ENCODE results near the gene FBL.
"Not testable (repeated sequence)": the region's sequence is repeated elsewhere in the genome, so short reads cannot be mapped to it uniquely, and the experiment has no call there.

FBL gene

DNA sequence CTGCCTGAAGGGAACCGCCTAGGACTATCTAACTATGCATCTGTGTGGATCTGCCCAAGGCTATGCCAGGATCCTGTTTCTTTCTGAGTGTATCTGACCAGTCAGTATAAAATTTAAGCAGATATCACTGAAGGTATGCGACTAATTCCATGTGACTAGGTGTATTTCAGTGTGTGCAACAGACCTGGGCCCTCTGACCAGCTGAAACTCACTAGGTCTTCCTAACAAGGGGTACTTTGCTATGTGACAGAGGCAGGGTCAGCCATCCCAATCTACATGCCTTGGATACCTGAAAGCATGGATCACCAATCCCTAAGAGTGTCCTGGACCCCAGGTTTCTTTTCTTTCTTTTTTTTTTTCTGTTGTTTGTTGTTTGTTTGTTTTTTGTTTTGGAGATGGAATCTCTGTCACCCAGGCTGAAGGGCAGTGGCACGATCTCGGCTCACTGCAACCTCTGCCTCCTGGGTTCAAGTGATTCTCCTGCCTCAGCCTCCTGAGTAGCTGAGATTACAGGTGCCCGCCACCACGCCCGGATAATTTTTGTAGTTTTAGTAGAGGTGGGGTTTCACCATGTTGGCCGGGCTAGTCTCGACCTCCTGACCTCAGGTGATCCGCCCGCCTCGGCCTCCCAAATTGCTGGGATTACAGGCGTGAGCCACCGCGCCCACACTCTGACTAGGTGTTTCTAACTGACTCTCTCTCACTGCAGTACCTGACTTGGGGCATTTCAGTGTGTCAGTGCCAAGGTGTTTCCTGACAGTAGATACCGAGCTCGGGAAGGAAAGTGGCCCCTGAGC lies 44.8 kb upstream of the FBL start:
- Histone ChIP-seq H2AFZ (ENCODE audit: low read length) (no peak overlapping the region), H3K4me3 (ENCODE audit: low read length, poor library complexity, severe bottlenecking) (no peak overlapping the region), H3K4me1 (ENCODE audit: insufficient read depth, low read length, poor library complexity, severe bottlenecking) (no peaks in the 10 kb centered on the region), H3K36me3 (ENCODE audit: insufficient read depth, low read length) (no peaks in the 10 kb centered on the region), H3K4me2 (ENCODE audit: low read depth, low read length, poor library complexity, severe bottlenecking) (no peak overlapping the region), H3K9ac (ENCODE audit: low read depth, low read length, poor library complexity, severe bottlenecking) (no peak overlapping the region), H3K79me2 (ENCODE audit: insufficient read depth, low read length) (no peaks in the 10 kb centered on the region), H3F3A (ENCODE audit: low read depth) (no peaks in the 10 kb centered on the region), H3K27me3 (ENCODE audit: insufficient read depth, low read length, poor library complexity, severe bottlenecking) (no peaks in the 10 kb centered on the region), H4K20me1 (ENCODE audit: insufficient read depth, low read length, poor library complexity, severe bottlenecking) (no peaks in the 10 kb centered on the region), H3K9me3 (ENCODE audit: insufficient read depth, low read depth, low read length) (no peaks in the 10 kb centered on the region), H3K9me2 (replicated peaks; ENCODE audit: low read depth, low read length) (no peaks in the 10 kb centered on the region)
- no peak for TF ChIP-seq EZH2phosphoT487 (IDR thresholded peaks at IDR 0.05; ENCODE audit: borderline replicate concordance)
- TF ChIP-seq, protein P1, sequence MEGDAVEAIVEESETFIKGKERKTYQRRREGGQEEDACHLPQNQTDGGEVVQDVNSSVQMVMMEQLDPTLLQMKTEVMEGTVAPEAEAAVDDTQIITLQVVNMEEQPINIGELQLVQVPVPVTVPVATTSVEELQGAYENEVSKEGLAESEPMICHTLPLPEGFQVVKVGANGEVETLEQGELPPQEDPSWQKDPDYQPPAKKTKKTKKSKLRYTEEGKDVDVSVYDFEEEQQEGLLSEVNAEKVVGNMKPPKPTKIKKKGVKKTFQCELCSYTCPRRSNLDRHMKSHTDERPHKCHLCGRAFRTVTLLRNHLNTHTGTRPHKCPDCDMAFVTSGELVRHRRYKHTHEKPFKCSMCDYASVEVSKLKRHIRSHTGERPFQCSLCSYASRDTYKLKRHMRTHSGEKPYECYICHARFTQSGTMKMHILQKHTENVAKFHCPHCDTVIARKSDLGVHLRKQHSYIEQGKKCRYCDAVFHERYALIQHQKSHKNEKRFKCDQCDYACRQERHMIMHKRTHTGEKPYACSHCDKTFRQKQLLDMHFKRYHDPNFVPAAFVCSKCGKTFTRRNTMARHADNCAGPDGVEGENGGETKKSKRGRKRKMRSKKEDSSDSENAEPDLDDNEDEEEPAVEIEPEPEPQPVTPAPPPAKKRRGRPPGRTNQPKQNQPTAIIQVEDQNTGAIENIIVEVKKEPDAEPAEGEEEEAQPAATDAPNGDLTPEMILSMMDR (conservative IDR thresholded peaks at IDR 0.05; ENCODE audit: low read length) = no peak

DNA sequence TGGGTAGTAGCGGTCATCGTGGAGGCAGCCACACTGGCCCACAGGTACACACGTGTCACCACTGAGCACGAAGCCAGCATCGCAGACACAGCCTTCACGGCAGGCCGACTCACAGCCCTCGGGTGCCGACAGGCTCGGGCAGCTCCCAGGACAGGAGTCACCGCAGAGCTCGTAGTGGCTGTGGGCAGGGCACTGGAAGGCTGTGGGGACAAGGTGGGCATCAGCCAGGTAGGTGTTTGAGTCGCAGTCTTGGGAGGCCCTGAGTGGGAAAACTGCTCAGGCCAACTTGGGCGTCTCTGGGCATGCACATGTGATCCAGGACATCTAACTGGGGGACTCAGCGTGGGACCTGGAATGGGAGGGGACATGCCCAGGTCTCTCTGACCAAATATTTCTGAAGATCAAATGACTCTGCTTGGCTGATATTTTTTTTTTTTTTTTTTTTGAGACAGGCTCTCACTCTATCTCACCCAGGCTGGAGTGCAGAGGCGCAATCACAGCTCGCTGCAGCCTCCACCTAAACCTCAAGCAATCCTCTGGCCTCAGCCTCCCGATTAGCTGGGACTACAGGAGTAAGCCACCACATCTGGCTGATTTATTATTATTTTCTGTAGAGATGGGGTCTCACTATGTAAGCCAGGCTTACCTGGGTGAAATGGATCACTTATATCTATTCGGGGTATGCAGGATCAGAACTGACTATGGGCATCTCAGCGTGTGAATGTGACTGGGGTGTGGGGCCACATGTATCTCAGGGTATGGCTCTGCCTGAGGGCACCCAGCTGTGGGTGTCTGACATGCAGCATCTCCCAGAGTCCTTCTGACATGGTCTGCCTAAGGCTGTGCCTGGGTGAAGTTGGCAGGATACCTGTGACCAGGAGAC lies 43.9 kb upstream of the FBL start:
- not testable (repeated sequence) for H3K9ac ChIP-seq (ENCODE audit: low read depth, low read length, poor library complexity, severe bottlenecking); H3K9me3 ChIP-seq (ENCODE audit: insufficient read depth, low read depth, low read length); H2AFZ ChIP-seq (ENCODE audit: low read length); H3K79me2 ChIP-seq (ENCODE audit: insufficient read depth, low read length); H3F3A ChIP-seq (ENCODE audit: low read depth); H3K4me1 ChIP-seq (ENCODE audit: insufficient read depth, low read length, poor library complexity, severe bottlenecking); H3K27me3 ChIP-seq (ENCODE audit: insufficient read depth, low read length, poor library complexity, severe bottlenecking); H3K4me3 ChIP-seq (ENCODE audit: low read length, poor library complexity, severe bottlenecking); H4K20me1 ChIP-seq (ENCODE audit: insufficient read depth, low read length, poor library complexity, severe bottlenecking); H3K36me3 ChIP-seq (ENCODE audit: insufficient read depth, low read length); H3K4me2 ChIP-seq (ENCODE audit: low read depth, low read length, poor library complexity, severe bottlenecking); H3K9me2 ChIP-seq (replicated peaks; ENCODE audit: low read depth, low read length)

- not testable (repeated sequence) for H3K79me2 ChIP-seq (ENCODE audit: insufficient read depth, low read length); H4K20me1 ChIP-seq (ENCODE audit: insufficient read depth, low read length, poor library complexity, severe bottlenecking); H3K9me2 ChIP-seq (replicated peaks; ENCODE audit: low read depth, low read length); H3K4me1 ChIP-seq (ENCODE audit: insufficient read depth, low read length, poor library complexity, severe bottlenecking); H3K36me3 ChIP-seq (ENCODE audit: insufficient read depth, low read length); H3K4me3 ChIP-seq (ENCODE audit: low read length, poor library complexity, severe bottlenecking); H3K4me2 ChIP-seq (ENCODE audit: low read depth, low read length, poor library complexity, severe bottlenecking); H3K9me3 ChIP-seq (ENCODE audit: insufficient read depth, low read depth, low read length); H3F3A ChIP-seq (ENCODE audit: low read depth); H3K9ac ChIP-seq (ENCODE audit: low read depth, low read length, poor library complexity, severe bottlenecking); H2AFZ ChIP-seq (ENCODE audit: low read length); H3K27me3 ChIP-seq (ENCODE audit: insufficient read depth, low read length, poor library complexity, severe bottlenecking)
These were observed 41.3 kb upstream of the FBL start for GRCh38 chr19:39887456-39887951.

- not testable (repeated sequence) for H3K9me3 ChIP-seq (ENCODE audit: insufficient read depth, low read depth, low read length); H3K4me1 ChIP-seq (ENCODE audit: insufficient read depth, low read length, poor library complexity, severe bottlenecking); H3K27me3 ChIP-seq (ENCODE audit: insufficient read depth, low read length, poor library complexity, severe bottlenecking); H3F3A ChIP-seq (ENCODE audit: low read depth); H3K9ac ChIP-seq (ENCODE audit: low read depth, low read length, poor library complexity, severe bottlenecking); H4K20me1 ChIP-seq (ENCODE audit: insufficient read depth, low read length, poor library complexity, severe bottlenecking); H3K36me3 ChIP-seq (ENCODE audit: insufficient read depth, low read length); H3K79me2 ChIP-seq (ENCODE audit: insufficient read depth, low read length); H2AFZ ChIP-seq (ENCODE audit: low read length); H3K9me2 ChIP-seq (replicated peaks; ENCODE audit: low read depth, low read length); H3K4me3 ChIP-seq (ENCODE audit: low read length, poor library complexity, severe bottlenecking); H3K4me2 ChIP-seq (ENCODE audit: low read depth, low read length, poor library complexity, severe bottlenecking)
These were observed 39.8 kb upstream of the FBL start for GRCh38 chr19:39885821-39886554.

DNA sequence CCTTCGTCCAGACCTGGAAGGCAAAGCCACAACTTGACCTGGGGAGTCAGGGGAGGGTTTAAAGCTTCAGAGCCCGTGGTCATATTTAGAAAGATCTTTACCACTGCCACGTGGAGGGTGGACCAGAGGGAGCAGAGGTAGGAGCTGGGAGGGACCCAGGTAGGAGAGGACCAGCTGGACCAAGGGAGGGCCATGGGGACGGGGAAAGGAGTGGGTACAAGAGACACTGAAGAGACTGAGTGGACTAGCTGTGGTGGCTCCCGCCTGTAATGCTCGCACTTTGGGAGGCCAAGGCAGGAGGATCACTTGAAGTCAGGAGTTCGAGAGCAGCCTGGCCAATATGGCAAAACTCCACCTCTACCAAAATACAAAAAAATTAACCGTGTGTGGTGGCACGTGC lies 38.5 kb upstream of the FBL start:
- not testable (repeated sequence) for H3K79me2 ChIP-seq (ENCODE audit: insufficient read depth, low read length); H3K4me1 ChIP-seq (ENCODE audit: insufficient read depth, low read length, poor library complexity, severe bottlenecking); H3K4me2 ChIP-seq (ENCODE audit: low read depth, low read length, poor library complexity, severe bottlenecking)

GRCh38 chr19:39882645-39883044 lies 36.5 kb upstream of the FBL start:
- not testable (repeated sequence) for H3F3A ChIP-seq (ENCODE audit: low read depth); H3K27me3 ChIP-seq (ENCODE audit: insufficient read depth, low read length, poor library complexity, severe bottlenecking); H3K9me3 ChIP-seq (ENCODE audit: insufficient read depth, low read depth, low read length); H3K4me1 ChIP-seq (ENCODE audit: insufficient read depth, low read length, poor library complexity, severe bottlenecking); H4K20me1 ChIP-seq (ENCODE audit: insufficient read depth, low read length, poor library complexity, severe bottlenecking); H3K9ac ChIP-seq (ENCODE audit: low read depth, low read length, poor library complexity, severe bottlenecking); H3K36me3 ChIP-seq (ENCODE audit: insufficient read depth, low read length); H2AFZ ChIP-seq (ENCODE audit: low read length); H3K9me2 ChIP-seq (replicated peaks; ENCODE audit: low read depth, low read length); H3K79me2 ChIP-seq (ENCODE audit: insufficient read depth, low read length); H3K4me2 ChIP-seq (ENCODE audit: low read depth, low read length, poor library complexity, severe bottlenecking); H3K4me3 ChIP-seq (ENCODE audit: low read length, poor library complexity, severe bottlenecking)

More for the DNA sequence above, 38.5 kb upstream of the FBL start:
- not testable (repeated sequence) for H3K4me3 ChIP-seq (ENCODE audit: low read length, poor library complexity, severe bottlenecking); H3K36me3 ChIP-seq (ENCODE audit: insufficient read depth, low read length); H2AFZ ChIP-seq (ENCODE audit: low read length); H3F3A ChIP-seq (ENCODE audit: low read depth); H3K9me2 ChIP-seq (replicated peaks; ENCODE audit: low read depth, low read length); H3K9ac ChIP-seq (ENCODE audit: low read depth, low read length, poor library complexity, severe bottlenecking); H4K20me1 ChIP-seq (ENCODE audit: insufficient read depth, low read length, poor library complexity, severe bottlenecking); H3K9me3 ChIP-seq (ENCODE audit: insufficient read depth, low read depth, low read length); H3K27me3 ChIP-seq (ENCODE audit: insufficient read depth, low read length, poor library complexity, severe bottlenecking)
